RWPE2 (cell line): ENCODE results near the gene ASF1B.
"Not testable (repeated sequence)": the region's sequence is repeated elsewhere in the genome, so short reads cannot be mapped to it uniquely, and the experiment has no call there.

ENCODE experiments used
- ATAC-seq: fragments of 200-7000 bp; cut with Tn5 transposase; 3 replicates; pipeline ENCODE4 v1.9.1; 2021; ENCODE audit warnings: low read depth
- DNase-seq: peaks from one replicate; pipeline ENCODE4 v3.0.0-alpha.2; 2020; ENCODE audit warnings: low spot score
- H3K27ac ChIP-seq: fragments of 450-650 bp; 2 replicates; pipeline ENCODE4 v1.5.1; 2017; ENCODE audit warnings: mild to moderate bottlenecking; ENCODE audit not compliant: poor library complexity, severe bottlenecking
- H3K27me3 ChIP-seq: fragments of 250-450 bp; sonication (Bioruptor Pico); 2 replicates; pipeline ENCODE4 v1.5.1; 2021; ENCODE audit warnings: mild to moderate bottlenecking, moderate library complexity; ENCODE audit not compliant: insufficient read depth, poor library complexity, severe bottlenecking
- H3K36me3 ChIP-seq: fragments of 250-450 bp; sonication (Bioruptor Pico); 2 replicates; pipeline ENCODE4 v1.5.1; 2020; ENCODE audit warnings: low read depth, mild to moderate bottlenecking, moderate library complexity
- H3K4me1 ChIP-seq: fragments of 250-450 bp; sonication (Bioruptor Pico); 2 replicates; pipeline ENCODE4 v1.5.1; 2021; ENCODE audit warnings: mild to moderate bottlenecking, moderate library complexity; ENCODE audit not compliant: insufficient read depth, poor library complexity, severe bottlenecking
- H3K4me3 ChIP-seq: fragments of 250-450 bp; sonication (Bioruptor Pico); 2 replicates; pipeline ENCODE4 v1.5.1; 2021; ENCODE audit warnings: mild to moderate bottlenecking, moderate library complexity; ENCODE audit not compliant: severe bottlenecking
- H3K9me3 ChIP-seq: fragments of 250-450 bp; sonication (Bioruptor Pico); 2 replicates; pipeline ENCODE4 v1.5.1; 2021; ENCODE audit warnings: mild to moderate bottlenecking, moderate library complexity; ENCODE audit not compliant: severe bottlenecking
- CTCF ChIP-seq: fragments of 450-650 bp; IDR thresholded peaks from one replicate; pipeline ENCODE4 v1.5.1; 2017; ENCODE audit warnings: mild to moderate bottlenecking, moderate library complexity; ENCODE audit not compliant: poor library complexity, severe bottlenecking

Gene ASF1B

GRCh38 chr19:14147797-14148605 lies 11.6 kb upstream of the ASF1B start:
- TF ChIP-seq CTCF = peak; percentile 47
- H3K27ac ChIP-seq = no peak overlapping the region
- DNase-seq (no peak), ATAC-seq (peak; percentile 71)
- no peaks in the 10 kb centered on the region for H3K4me1 ChIP-seq
- H3K27me3 ChIP-seq = no peaks in the 10 kb centered on the region
- H3K36me3 ChIP-seq = no peaks in the 10 kb centered on the region
- no peaks in the 10 kb centered on the region for H3K9me3 ChIP-seq
- H3K4me3 ChIP-seq = no peak overlapping the region

- no peaks in the 10 kb centered on the region for H3K4me1 ChIP-seq
- no peaks in the 10 kb centered on the region for H3K27me3 ChIP-seq
- H3K36me3 ChIP-seq = no peaks in the 10 kb centered on the region
- ATAC-seq (0 out of 3 replicates have a peak, but pooled peaks have one; percentile 15), DNase-seq (no peak)
- no peak overlapping the region for H3K27ac ChIP-seq
- no peaks in the 10 kb centered on the region for H3K9me3 ChIP-seq
- no peak overlapping the region for H3K4me3 ChIP-seq
- no peak for TF ChIP-seq CTCF
These were observed 10.4 kb upstream of the ASF1B start for GRCh38 chr19:14146789-14147216.

- not testable (repeated sequence) for H3K27ac ChIP-seq, ATAC-seq, H3K27me3 ChIP-seq
These were observed 9.8 kb upstream of the ASF1B start for GRCh38 chr19:14146169-14146568.

GRCh38 chr19:14145381-14145780 lies 9.0 kb upstream of the ASF1B start:
- no peaks in the 10 kb centered on the region for H3K9me3 ChIP-seq
- H3K36me3 ChIP-seq = no peaks in the 10 kb centered on the region
- no peak for TF ChIP-seq CTCF
- DNase-seq (no peak), ATAC-seq (no peak)
- H3K4me3 ChIP-seq = no peak overlapping the region
- H3K27me3 ChIP-seq = no peaks in the 10 kb centered on the region
- no peak overlapping the region for H3K27ac ChIP-seq
- H3K4me1 ChIP-seq = no peaks in the 10 kb centered on the region

More at GRCh38 chr19:14146169-14146568, 9.8 kb upstream of the ASF1B start:
- not testable (repeated sequence) for H3K4me3 ChIP-seq, H3K9me3 ChIP-seq, DNase-seq, H3K4me1 ChIP-seq, H3K36me3 ChIP-seq

- ATAC-seq = no peak
- Histone ChIP-seq H3K36me3 (no peaks in the 10 kb centered on the region), H3K4me1 (peaks cover 5% of the 10 kb centered on the region), H3K27ac (no peak overlapping the region), H3K27me3 (no peaks in the 10 kb centered on the region), H3K4me3 (no peak overlapping the region), H3K9me3 (no peaks in the 10 kb centered on the region)
- no peak for DNase-seq
- TF ChIP-seq CTCF = no peak
These were observed 6.1 kb upstream of the ASF1B start for GRCh38 chr19:14142262-14143190.
